Sigmoid colon (tissue), 4 donors: ENCODE data around the gene FAM24B.

Experiments
- CTCF ChIP-seq, 4 experiments: fragments of 450-650 bp in 3 of 4; fragments of 200-600 bp in 1 of 4; IDR thresholded peaks; one replicate each; pipeline ENCODE4 v1.5.1; 2016 to 2019; ENCODE audit warnings: antibody characterized with exemption in 4 of 4, mild to moderate bottlenecking in 3 of 4, moderate library complexity in 2 of 4
- POLR2A ChIP-seq, 2 donors: fragments of 450-650 bp; IDR thresholded peaks; one replicate each; pipeline ENCODE4 v1.6.1; 2016; ENCODE audit warnings: antibody characterized with exemption in 2 of 2, mild to moderate bottlenecking in 2 of 2, moderate library complexity in 2 of 2
- POLR2AphosphoS5 ChIP-seq, 4 donors: sonication (generic); formaldehyde crosslinking; IDR thresholded peaks; one replicate each; pipeline ENCODE4 v1.6.1; 2017; ENCODE audit warnings: antibody characterized with exemption in 4 of 4

GRCh38 chr10:122835908-122836307 lies 43.5 kb downstream of the FAM24B start:
- TF ChIP-seq CTCF (IDR thresholded peaks at IDR 0.05) (no peak), POLR2AphosphoS5 (IDR thresholded peaks at IDR 0.05) (no peak), POLR2A (IDR thresholded peaks at IDR 0.05) (no peak)
